ENCODE measurements around the gene EVL.
A peak's percentile ranks its signal among the peaks of the same experiment; 100 is the strongest.
"Not testable (repeated sequence)": the region's sequence is repeated elsewhere in the genome, so short reads cannot be mapped to it uniquely, and the experiment has no call there.

EVL gene, protein sequence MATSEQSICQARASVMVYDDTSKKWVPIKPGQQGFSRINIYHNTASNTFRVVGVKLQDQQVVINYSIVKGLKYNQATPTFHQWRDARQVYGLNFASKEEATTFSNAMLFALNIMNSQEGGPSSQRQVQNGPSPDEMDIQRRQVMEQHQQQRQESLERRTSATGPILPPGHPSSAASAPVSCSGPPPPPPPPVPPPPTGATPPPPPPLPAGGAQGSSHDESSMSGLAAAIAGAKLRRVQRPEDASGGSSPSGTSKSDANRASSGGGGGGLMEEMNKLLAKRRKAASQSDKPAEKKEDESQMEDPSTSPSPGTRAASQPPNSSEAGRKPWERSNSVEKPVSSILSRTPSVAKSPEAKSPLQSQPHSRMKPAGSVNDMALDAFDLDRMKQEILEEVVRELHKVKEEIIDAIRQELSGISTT

DNA sequence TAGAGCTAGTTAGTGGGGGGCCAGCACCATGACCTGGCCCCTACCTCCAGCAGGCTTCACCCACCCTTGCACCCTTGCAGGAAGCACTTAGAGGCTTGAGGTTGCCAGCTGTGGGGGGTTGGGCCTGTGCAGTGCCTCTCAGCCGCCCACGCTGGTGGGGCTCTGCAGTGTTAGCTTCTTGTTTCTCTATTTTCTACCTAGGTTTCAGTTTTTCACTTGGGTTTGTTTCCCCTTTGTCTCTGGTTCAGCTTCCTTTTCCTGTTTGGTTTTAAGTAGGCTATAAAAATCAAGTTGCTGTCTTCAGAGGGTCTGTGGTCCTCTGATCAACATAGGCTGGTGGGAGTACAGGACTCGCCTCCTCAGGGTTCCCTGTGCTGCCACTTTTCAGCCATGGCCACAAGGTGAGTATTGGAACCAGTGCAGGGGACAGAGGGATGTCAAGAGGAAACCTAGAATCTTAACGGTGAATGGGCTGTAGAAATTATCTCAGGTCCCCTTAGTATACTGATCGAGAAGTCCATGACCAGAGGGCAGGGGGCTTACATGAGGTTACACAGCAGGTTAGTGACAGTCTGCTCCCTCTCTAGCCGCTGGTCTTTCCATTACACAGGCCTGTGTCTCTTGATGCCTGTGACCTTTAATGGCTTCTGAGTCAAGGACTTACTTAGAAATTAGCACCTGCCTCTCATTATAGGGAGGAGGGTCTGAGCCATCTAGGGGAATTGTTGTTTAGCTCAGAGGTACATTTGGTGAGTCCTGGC, at the start of gene EVL:
Gene EVL (plus strand): TSS at position 312 of the 761 bp plus-strand sequence. CDS start 79 bp downstream, at position 391.
- no peak for DNase-seq

DNA sequence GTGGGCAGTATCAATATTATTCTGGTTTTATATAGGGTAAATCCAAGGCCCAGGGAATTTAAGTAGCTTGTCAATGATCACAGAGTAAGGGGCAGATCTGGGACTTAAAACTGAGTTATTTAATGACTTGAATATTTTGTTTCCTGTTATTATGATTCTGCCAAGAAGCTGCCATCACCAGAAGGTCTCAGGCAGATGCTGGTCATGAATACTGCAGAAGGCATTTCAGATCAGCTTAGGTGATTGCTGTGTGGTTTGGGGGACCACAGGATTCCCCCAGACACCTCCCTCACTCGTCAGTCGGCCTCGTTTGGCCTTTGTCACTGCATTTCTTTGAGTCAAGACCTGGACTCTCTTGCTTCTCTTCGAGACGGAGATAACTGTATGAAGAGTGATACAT, 47.7 kb upstream of the EVL start:
- DNase-seq, result no peak

DNA sequence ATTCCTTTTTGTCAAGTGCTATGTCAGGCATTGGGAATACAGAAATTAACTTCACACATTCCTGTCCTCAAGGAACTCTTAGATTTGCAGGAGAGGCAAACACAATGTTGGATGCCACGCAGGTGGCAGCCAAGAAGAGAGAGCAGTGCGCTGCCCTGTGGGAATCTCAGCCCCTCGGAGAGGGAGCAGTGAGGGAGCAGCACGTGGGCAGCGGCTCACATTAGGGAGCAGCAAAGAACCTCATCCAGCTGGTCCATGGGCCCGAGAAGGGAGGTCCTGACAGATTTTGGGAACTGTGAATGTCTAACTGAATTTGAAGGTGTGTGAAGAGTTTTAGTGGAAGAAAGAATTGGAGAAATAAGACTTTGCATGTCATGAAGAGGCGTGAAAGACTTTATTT, 47.2 kb upstream of the EVL start:
- DNase-seq, result no peak

DNA sequence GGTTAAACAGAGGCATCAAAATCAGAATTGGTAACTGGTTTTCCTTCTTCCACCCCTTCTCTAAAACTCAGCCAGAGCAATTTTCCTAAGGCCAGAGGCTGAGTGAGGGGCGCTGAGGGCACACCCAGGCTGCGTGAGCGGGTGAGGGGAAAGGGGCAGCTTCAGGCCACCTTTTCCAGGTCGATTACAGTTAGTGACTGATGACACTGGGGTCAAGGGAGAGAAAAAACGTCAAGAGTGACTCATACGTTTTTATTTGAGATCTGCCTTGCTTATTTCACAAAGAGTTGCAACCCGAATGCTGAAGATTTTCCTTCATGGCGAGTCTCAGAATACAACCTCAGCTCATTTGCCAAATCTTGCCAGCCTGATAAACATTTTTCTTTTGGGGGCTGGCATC, 46.7 kb upstream of the EVL start:
- DNase-seq, result no peak

DNA sequence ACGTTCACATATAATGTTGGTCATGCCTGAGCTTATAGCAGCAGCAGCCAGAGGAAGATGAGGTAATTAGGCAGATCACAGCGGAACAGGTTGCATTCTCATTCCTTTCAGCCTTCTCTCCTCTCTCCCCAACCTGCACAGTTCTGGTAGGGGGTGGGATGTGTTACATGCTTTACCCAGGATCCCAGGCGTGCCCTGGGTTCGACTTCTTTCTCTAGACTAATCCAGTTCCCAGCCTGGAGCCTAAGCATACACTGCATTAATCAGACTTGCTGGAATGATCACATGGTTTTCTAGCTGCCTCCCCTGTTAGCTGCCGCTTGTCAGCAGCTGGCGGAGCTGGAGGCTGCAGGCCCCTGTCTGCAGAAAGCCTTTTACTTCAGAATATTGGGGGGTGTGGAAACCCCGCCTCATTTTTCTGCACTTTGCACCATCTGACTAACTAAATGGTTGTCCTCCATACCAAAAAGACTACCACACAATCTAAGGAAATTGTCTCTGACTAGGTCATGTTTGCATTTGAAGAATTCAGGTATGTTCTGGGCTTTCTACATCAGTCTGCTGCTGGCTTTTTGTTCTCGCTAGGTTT, 46.0 kb upstream of the EVL start:
- DNase-seq, result peak; percentile 92

DNA sequence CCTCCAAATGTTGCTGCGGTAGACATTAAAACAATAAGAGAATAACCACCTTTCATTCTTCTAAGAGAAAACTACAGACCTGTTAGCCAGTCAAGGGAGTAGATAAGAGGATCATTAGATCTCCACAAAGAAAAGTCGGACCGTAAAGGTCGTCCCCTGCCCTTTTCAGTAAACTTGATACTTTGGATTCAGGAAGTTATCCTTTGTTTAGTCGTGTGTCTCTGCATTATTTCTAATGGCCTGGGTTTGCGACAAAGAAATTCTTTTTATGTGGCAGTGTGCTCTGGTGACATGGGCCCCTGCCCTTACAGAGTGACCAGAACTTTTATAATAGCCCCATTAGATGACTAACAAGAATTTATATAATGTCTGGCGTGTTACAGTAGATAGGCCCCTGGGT, 44.6 kb upstream of the EVL start:
- DNase-seq, result no peak

DNA sequence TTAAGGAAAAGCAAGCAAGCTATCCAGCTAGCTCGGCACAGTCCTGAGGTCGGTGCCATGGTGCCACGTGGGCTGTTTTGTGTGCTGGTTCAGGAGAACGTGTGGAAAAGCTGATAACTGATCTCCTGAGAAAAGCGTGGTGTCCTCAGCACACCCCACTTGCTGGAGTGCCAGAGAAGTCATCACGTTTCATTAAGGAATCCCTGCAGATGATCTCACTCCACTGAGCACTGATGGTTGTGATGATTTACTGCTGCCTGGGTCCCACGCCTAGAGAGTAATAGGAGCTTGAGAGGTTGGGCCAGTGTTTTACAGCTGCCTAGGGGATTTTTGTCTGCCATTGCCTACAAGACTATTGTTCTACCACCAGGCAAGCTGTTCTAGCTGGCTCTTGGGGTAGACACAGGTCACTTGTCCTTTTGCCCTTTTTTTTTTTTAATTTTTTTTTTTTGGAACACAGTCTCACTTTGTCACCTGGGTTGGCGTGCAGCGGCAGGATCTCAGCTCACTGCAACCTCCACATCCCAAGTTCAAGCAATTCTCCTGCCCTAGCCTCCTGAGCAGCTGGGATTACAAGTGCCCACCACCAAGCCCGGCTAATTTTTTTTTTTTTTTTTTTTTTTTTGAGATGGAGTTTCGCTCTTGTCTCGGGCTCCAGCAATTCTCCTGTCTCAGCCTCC, 42.3 kb upstream of the EVL start:
- DNase-seq, result peak; percentile 15

DNA sequence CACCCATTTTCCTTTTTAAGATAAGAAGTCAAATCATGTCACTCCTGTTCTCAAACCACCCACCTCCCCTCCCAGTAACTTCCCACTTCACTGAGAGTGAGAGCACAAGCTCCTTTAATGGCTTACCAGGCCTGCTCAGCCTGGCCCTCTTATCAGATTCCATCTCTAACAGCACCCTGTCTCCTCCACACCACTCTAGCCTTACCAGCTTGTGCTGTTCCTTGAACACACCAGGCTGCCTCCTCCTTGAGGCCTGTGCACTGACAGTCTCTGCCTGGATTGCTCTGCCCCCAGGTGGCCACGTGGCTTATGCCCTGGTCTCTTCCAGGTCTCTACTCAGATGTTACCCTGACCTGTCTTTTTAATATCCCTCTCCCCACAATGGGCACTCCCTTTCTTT, 40.1 kb upstream of the EVL start:
- peak; percentile 29 for DNase-seq

DNA sequence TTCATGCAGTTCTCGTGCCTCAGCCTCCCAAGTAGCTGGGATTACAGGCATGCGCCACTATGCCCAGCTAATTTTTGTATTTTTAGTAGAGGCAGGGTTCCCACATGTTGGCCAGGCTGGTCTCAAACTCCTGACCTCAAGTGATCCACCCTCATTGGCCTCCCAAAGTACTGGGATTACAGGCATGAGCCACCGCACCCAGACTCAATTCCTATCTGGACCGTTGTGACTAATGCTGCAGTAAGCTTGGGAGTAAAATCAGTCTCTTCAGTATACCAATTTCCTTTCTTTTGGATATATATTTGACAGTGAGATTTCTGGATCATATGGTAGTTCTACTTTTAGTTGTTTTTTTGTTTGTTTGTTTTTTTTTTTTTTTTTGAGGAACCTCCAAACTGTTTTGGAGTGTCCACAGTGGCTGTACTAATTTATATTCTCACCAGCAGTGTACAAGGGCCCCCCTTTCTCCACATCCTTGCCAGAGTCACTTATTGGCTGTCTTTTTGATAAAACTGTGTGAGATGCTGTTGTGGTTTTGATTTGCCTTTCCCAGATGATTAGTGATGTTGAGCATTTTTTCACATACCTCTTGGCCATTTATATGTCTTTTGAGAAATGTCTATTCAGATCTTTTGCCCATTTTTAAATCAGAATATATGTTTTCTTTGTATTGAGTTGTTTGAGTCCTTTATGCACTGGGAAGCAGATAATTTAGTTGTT, 37.3 kb upstream of the EVL start:
- no peak for DNase-seq

DNA sequence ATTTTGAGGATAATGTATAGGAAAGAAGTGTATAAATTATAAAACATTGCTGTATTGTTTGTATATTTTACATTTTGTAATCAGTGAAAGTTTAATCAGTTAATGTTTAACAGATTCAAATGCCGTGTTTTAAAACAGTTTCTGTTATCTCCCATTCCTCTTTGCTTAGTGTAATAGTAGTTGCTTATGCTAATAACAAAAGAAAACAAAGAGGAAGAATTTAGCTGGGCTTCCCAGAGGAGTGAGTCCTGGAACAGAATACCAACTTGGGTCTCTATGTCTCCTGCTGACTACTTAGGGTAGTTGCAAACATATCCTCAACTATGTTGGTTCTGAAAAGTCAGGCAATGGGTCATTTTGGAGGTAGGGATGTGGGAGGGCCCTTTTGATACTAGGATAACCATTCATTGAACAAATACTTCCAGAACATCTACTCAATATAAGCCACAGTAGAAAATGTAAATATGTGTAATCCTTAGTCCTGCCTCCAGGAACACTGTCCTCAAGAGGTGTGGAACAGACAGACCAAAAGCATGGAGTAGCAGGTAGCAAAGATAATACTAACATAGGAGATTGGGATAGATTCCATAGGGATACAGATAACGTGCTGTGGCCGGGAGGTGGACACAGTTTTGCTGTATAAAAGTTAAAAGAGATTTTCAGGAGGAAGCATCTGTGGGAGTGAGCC, 36.1 kb upstream of the EVL start:
- DNase-seq, result no peak

DNA sequence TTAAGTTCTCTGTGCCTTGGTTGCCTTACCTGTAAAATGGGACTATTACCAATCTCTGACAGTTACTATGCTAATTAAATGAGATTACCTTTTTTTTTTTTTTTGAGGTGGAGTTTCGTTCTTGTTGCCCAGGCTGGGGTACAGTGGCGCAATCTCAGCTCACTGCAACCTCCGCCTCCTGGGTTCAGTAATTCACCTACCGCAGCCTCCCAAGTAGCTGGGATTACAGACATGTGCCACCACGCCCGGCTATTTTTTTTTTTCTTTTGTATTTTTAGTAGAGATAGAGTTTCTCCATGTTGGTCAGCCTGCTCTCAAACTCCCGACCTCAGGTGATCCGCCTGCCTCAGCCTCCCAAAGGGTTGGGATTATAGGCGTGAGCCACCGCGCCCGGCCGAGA, 35.2 kb upstream of the EVL start:
- DNase-seq, result not testable (repeated sequence)

DNA sequence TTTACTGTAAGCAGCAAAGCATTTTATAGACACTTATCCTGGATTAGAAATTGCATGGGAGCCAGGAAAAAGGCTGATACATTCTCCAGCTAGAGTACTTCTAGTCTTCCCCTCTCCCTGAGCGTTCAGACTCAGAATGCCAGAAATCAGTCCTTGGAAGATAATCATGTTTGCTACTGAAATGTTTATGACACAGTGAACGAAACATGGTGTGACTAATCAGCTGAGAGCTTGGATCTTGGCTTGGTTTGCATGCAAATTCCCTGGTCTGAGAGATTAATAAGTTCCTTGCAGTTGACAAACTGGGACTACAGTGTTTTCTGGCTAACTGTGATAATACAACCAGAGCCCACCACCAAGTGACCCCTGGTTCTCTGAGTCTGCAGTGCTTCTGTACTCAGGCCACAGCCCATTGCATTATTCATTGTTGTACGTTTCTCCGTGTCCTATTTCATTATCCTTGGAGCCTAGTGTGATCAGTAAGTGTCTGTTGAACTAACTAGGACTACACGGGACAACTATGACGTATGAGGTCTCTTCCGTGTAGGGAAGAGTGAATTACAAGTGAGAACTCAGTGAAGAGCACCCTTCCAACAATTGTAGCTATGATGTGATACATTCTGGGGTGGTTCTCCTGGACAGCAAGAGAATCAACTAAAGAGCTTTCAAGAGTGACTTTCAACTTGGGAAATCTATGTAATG, 34.6 kb upstream of the EVL start:
- DNase-seq, result no peak

DNA sequence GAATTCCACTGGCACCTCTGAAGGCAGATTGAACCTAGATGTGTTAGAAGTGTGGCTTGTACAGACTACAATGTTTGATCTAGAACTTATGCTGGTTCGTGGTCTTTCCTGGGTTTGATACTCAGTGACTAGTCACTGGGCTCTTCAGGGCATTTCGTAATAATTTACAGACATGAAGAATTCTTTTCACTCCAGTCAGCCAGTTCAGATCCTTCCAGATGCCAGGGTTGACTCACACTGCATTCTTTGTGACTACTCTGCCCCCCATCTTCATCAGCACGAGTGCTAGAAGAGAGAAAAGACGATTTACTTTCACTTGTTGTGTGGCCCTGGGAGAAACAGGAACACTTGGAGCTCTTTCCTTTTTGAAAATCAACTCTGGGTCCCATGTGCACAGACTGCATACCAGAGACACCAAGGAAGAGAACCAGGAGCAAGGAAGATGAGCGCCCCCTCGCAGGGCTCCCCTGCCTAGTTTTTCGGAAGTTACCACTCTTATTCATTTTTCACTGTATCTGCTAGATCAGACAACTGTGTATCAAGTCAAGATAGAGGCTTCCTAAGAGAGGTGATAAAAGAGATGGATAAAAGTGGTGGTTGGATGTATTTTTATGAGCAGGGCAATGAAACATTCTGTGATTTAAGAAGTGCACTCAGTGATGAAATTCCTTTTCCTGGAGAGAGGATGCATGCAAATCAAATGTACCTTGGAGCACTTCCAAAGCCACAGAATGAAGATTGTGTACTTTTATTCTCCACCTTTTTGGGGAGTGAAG, 33.5 kb upstream of the EVL start:
- DNase-seq, result no peak

DNA sequence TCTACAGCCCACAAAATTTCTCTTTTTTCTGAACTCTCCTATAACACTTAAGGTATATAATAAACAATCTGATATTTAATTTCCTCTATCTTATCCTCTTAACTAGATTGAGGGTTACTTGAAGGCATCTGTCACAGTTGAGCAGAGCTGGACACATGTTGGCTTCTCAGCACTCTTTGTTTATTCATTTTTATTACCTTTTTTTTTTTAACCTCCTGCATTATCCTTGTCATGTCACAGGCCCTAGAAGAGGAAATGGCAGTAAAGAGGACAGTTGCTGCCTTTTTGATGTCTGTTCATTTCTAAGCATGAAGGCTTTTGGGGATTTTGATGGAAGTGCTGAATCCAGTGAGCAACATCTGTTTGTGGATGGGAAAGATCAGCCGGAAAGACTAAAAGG, 32.5 kb upstream of the EVL start:
- no peak for DNase-seq

DNA sequence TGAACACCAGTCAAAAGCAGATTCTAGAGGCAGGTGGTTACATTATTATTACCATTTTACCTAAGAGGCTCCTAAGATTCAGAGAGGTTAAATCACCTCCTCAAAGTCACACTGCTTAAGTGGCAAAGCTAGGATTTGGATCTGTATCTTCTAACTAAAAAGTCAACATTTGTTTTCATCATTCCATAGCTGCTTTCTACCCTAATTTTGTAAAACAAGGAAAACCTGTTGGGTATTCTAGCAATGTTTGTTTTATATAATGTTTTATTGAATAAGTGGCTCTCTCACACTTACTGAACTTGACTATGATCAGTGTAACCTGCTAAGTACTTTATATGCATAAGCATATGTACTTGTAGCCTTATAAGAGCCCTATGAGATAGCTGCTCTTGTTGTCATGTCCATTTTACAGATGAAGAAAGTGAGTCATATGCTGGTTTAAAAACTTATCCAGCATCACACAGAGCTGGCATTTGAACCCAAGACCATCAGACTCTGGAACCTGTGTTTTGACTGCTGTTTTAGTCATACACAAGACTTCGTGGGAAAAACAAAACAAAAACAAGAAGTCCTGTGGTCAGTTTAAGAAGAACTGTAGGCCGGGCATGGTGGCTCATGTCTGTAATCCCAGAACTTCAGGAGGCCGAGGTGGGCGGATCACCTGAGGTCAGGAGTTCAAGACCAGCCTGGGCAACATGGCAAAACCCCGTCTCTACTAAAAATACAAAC, 31.7 kb upstream of the EVL start:
- DNase-seq, result no peak

DNA sequence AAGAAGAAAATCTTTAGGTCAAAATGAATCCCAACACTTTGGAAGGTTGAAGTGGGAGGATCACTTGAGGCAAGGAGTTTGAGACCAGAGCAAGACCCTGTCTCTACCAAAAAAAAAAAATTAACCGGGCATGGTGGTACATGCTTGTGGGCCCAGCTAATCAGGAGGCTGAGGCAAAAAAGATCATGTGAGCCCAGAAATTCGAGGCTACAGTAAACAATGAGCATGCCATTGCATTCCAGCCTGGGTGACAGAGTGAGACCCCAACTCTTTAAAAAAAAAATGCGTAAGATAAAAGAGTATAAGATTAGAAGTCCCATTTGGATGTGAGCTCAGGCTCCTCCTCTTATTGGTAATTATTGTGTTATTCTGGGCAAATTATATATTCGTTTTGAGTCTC, 30.8 kb upstream of the EVL start:
- no peak for DNase-seq

DNA sequence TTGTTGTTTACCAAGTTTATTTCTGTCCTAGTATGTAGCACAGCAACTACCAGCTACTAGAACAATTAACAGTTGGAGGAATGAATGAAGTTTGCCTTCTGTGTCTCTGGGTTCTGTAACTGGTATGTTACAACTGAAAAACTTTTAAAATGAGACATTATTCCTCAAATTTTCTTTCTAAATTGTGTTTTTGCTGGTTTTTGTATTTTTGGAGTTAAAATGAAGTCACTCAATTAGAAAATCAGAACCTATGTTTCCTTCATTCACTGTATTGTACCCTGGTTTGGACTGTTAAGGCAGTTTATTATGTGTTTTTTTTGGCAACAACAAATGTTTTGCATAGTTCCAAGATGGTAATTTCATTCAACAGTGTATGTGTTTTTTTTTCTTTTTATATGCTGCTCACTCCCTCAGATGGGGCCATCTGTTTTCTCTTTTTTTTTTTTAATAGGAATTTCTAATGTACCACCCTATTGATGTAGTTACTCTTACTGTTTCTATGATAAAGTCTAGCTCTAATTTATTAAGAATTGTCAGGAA, 30.2 kb upstream of the EVL start:
- peak; percentile 60 for DNase-seq

DNA sequence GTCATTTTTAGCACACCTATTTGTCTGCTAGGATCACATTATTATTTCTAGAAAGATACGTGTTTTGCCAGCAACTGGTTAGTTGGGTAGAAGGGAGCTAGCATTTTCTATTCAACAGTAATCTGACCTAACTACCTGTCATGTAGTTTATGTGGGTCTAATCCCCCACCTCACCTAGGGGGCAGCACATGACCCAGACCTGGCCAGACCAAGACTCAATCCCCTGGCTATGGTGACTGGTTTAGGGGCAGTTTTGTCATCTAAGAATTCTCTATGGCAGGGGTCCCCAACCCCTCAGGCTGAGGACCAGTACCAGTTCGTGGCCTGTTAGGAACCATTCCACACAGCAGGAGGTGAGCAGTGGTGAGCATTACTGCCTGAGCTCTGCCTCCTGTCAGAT, 29.5 kb upstream of the EVL start:
- DNase-seq, result no peak

DNA sequence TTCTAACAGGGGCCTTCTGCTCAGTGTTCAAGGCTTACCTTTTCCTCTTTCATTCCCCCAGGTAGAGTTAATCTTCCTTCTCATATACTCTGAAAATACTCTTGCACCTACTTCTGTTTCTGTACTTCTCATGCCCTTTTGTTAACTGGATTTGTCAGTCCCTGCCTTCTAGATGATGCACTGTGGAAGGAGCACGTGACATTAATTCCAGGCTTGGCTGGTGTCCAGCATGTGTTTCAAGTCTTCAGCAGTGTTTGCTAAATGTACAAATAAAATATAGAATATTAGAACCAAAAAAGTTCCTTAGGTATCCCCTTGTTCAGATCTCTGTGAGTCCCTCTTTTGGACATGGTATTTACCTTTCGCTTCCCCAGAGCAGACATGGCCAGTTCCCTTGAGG, 27.9 kb upstream of the EVL start:
- DNase-seq, result no peak

DNA sequence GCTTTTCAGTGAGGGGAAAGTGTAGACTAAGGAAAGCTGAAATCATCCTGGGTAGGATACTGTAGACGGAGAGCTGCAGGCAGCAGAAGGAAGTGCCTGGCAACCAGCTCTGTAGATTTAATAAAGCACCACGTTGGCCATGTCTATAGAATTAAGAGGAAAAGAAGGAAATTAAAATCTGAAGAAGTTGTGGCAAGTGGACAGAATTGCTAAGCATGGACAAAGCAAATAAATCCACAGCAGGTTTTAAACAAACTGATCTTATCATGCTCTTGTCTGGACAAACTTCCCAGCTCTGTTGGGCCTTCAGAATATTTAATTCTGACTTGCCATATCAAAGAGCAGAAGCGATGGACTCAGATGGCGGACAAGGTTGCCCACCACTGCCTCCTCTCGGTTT, 27.2 kb upstream of the EVL start:
- DNase-seq, result no peak

Measured in NCI-H1694 treated with DMSO at 0.1 percent for 48 hours (cell line).